ENCODE data around the gene EMC10. TPM values are rescaled to one million over a fixed set of nuclear protein-coding genes. Genes with fewer than 3 reads are reported as not detected.

Gene EMC10
- total RNA-seq, 1 experiment from 2014 or later: 108 TPM

GRCh38 chr19:50537306-50537685 is 61.0 kb downstream of the EMC10 start:
- ChIA-PET CTCF (interaction anchor here (0.6 to 1.9 kb wide), 8 partner anchors 9 to 246 kb away, joined by 3 to 15 read pairs (median 4); partner anchors contain the start of gene JOSD2), POLR2A (ENCODE audit: low non-redundant PET) (no interaction called here)
- H3K36me3 ChIP-seq (ENCODE audit: insufficient read depth, low read length, poor library complexity, severe bottlenecking): no peaks in the 10 kb centered on the region
- no peak for TF ChIP-seq CTCF (conservative IDR thresholded peaks at IDR 0.05; ENCODE audit: low read depth, low read length)
- no peak for TF ChIP-seq EZH2 (IDR thresholded peaks at IDR 0.05; ENCODE audit: borderline replicate concordance, low read depth, low read length, poor library complexity, severe bottlenecking)
- peaks cover 14% of the 10 kb centered on the region for H3K9me3 ChIP-seq (ENCODE audit: low read depth, low read length, poor library complexity, severe bottlenecking)
- no TSS peak for BruUV-seq (replicated peaks)
- H3K27ac ChIP-seq (ENCODE audit: low read depth, low read length, poor library complexity, severe bottlenecking): no peak overlapping the region
- no peak overlapping the region for H3K4me3 ChIP-seq (ENCODE audit: low read depth, low read length, poor library complexity, severe bottlenecking)
- intact Hi-C loops (cut with micrococcal nuclease; ENCODE audit: unreplicated experiment): loop anchor here (1.0 to 5.0 kb wide), 2 partner anchors 246 to 385 kb away; no protein-coding TSS in a partner anchor
- no peak for DNase-seq (ENCODE audit: low spot score)
- H3K27me3 ChIP-seq (replicated peaks; ENCODE audit: insufficient read depth, low read depth, low read length, poor library complexity): no peaks in the 10 kb centered on the region
- no peaks in the 10 kb centered on the region for H3K4me1 ChIP-seq (ENCODE audit: insufficient read depth, low read length, poor library complexity, severe bottlenecking)

DNA sequence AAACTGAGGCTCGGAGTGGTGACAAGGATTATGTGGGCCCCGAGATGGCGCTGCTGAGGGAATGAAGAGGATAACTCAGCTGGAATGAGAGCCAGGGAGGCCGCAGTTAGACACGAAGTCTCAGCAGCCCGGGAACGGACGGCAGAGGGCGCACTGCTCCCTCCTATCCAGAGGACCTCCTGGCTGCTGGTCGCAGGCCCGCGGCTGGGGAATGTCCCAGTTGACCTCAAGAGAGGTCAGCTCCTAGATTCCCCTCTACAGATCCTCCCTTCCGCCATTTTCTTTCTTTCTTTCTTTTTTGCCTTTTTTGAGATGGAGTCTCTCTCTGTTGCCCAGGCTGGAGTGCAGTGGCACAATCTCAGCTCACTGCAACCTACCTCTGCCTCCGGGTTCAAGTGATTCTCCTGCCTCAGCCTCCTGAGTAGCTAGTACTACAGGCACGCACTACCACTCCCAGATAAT is 61.5 kb downstream of the EMC10 start:
- Histone ChIP-seq H3K4me1 (ENCODE audit: insufficient read depth, low read length, poor library complexity, severe bottlenecking) (no peaks in the 10 kb centered on the region), H3K27me3 (replicated peaks; ENCODE audit: insufficient read depth, low read depth, low read length, poor library complexity) (no peaks in the 10 kb centered on the region), H3K9me3 (ENCODE audit: low read depth, low read length, poor library complexity, severe bottlenecking) (peaks cover 12% of the 10 kb centered on the region), H3K36me3 (ENCODE audit: insufficient read depth, low read length, poor library complexity, severe bottlenecking) (no peaks in the 10 kb centered on the region), H3K27ac (ENCODE audit: low read depth, low read length, poor library complexity, severe bottlenecking) (no peak overlapping the region), H3K4me3 (ENCODE audit: low read depth, low read length, poor library complexity, severe bottlenecking) (no peak overlapping the region)
- ChIA-PET POLR2A (ENCODE audit: low non-redundant PET) (interaction anchor here (0.6 kb wide), 1 partner anchor 206 kb away, joined by 4 read pairs; no protein-coding TSS in a partner anchor), CTCF (interaction anchor here (0.6 to 1.9 kb wide), 10 partner anchors 9 to 245 kb away, joined by 3 to 15 read pairs (median 4); partner anchors contain the start of gene JOSD2)
- DNase-seq (ENCODE audit: low spot score): peak; percentile 90
- intact Hi-C loops (cut with micrococcal nuclease; ENCODE audit: unreplicated experiment): loop anchor here (1.0 to 5.0 kb wide), 2 partner anchors 246 to 385 kb away; no protein-coding TSS in a partner anchor
- TF ChIP-seq CTCF (conservative IDR thresholded peaks at IDR 0.05; ENCODE audit: low read depth, low read length): peak; percentile 95
- TF ChIP-seq EZH2 (IDR thresholded peaks at IDR 0.05; ENCODE audit: borderline replicate concordance, low read depth, low read length, poor library complexity, severe bottlenecking): no peak
- BruUV-seq (replicated peaks): no TSS peak

Other genes with a start within 250 kb of the EMC10 start
- gene KCNC3, start 147.1 kb upstream of the EMC10 start, total RNA-seq (2021): 6.4 and 6.7 TPM in 2 replicates
- 0.47 and 0.63 TPM in 2 replicates for gene NAPSA, start 110.9 kb upstream of the EMC10 start, total RNA-seq (2021)
- gene NR1H2, start 100.0 kb upstream of the EMC10 start, total RNA-seq (2021): 42.7 and 45.0 TPM in 2 replicates
- gene POLD1, start 92.2 kb upstream of the EMC10 start, total RNA-seq (2021): 143 and 155 TPM in 2 replicates
- gene SPIB, start 57.6 kb upstream of the EMC10 start, total RNA-seq (2021): 0.20 and 0.75 TPM in 2 replicates
- gene MYBPC2, start 43.6 kb upstream of the EMC10 start, total RNA-seq (2021): 0.09 TPM in 1 of 2 replicates, not detected in the other
- 0.59 and 0.84 TPM in 2 replicates for gene GARIN5A, start 341 bp downstream of the EMC10 start, total RNA-seq (2021)
- gene JOSD2, start 34.7 kb downstream of the EMC10 start, total RNA-seq (2021): 26.8 and 31.9 TPM in 2 replicates
- 0.45 TPM in 1 of 2 replicates, not detected in the other for gene ASPDH, start 37.4 kb downstream of the EMC10 start, total RNA-seq (2021)
- gene LRRC4B, start 91.9 kb downstream of the EMC10 start, total RNA-seq (2021): 23.1 and 24.9 TPM in 2 replicates
- gene SYT3, start 163.4 kb downstream of the EMC10 start, total RNA-seq (2021): 1.8 and 2.0 TPM in 2 replicates
- 6.2 and 10.5 TPM in 2 replicates for gene C19orf81, start 172.9 kb downstream of the EMC10 start, total RNA-seq (2021)
- gene SHANK1, start 243.3 kb downstream of the EMC10 start, total RNA-seq (2021): 69.7 and 69.8 TPM in 2 replicates
- gene CLEC11A, start 246.9 kb downstream of the EMC10 start, total RNA-seq (2021): 59.1 TPM in 2 replicates